ENCODE results near the gene TSPAN3. TPM values are rescaled to one million over a fixed set of nuclear protein-coding genes. Genes with fewer than 3 reads are reported as not detected.

Gene TSPAN3
- total RNA-seq, 4 donors from 2014 or later, result 229 to 361 (median 341) TPM

DNA sequence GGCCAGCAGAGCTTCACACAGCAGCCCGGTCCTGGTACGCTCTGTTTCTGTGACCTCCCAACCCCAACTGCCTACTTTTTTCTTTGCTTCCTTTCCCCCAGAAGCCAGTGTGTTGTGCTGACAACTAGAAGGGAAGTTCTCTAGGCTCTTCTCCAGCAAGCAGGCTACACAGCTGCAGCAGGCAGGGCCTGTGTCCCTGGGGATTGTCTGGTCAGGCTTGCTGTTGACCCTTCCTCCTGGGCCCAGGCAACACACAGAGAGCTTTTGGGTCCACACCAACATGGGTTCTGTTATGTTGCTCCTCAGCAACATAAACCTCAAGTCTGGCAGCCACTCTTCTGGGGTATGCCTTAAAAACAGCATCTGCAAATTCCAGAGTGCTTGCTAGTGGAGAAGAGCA lies 36.2 kb upstream of the TSPAN3 start:
- Histone ChIP-seq H3K27ac (peak overlapping the region in 3 of 4 donors; percentile 37 to 60 (median 52)), H3K9me3 (no peaks in the 10 kb centered on the region), H3K36me3 (no peaks in the 10 kb centered on the region), H3K4me1 (peaks cover 20 to 34% of the 10 kb centered on the region in 2 donors), H3K4me3 (no peak overlapping the region), H3K27me3 (no peaks in the 10 kb centered on the region)
- intact Hi-C loops (cut with DNase I; ENCODE audit: low total_unique reads) (loop anchor here (1.0 to 5.0 kb wide), 3 partner anchors 85 to 436 kb away; no protein-coding TSS in a partner anchor), in situ Hi-C loops (cut with MboI; ENCODE audit: low sequenced_read_pairs in 4 of 4) (loop anchor here in 2 of 4 donors (10.0 to 25.0 kb wide), 2 partner anchors 82 to 430 kb away; no protein-coding TSS in a partner anchor)
- DNase-seq (peak in 1 of 2 donors; percentile 24), ATAC-seq (peak; percentile 33 to 38)
- no peak for TF ChIP-seq POLR2A (IDR thresholded peaks at IDR 0.05)
- TF ChIP-seq, protein P1, sequence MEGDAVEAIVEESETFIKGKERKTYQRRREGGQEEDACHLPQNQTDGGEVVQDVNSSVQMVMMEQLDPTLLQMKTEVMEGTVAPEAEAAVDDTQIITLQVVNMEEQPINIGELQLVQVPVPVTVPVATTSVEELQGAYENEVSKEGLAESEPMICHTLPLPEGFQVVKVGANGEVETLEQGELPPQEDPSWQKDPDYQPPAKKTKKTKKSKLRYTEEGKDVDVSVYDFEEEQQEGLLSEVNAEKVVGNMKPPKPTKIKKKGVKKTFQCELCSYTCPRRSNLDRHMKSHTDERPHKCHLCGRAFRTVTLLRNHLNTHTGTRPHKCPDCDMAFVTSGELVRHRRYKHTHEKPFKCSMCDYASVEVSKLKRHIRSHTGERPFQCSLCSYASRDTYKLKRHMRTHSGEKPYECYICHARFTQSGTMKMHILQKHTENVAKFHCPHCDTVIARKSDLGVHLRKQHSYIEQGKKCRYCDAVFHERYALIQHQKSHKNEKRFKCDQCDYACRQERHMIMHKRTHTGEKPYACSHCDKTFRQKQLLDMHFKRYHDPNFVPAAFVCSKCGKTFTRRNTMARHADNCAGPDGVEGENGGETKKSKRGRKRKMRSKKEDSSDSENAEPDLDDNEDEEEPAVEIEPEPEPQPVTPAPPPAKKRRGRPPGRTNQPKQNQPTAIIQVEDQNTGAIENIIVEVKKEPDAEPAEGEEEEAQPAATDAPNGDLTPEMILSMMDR (IDR thresholded peaks at IDR 0.05 in 4 of 5, conservative IDR thresholded peaks at IDR 0.05 in 1 of 5), result no peak

DNA sequence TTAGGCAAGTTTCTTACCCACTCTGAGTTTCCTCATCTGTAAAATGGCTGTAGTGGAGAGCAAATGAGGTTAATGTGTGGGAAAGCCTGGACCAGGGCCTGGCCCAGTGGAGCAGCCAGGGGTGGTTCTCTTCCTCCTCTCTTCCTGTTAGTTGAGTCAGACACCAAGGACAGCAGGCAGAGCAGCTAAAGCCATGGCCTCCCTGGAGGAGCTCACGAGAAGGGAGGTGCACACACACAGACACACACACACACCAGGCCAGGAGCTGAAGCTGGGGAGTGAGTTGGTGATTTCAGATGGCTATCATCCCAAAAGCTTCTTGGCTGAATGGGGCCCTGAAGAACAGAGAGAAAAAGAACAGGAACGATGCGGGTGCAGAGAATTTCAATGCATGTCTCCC lies 33.2 kb upstream of the TSPAN3 start:
- DNase-seq (no peak), ATAC-seq (no peak)
- no peaks in the 10 kb centered on the region for H3K9me3 ChIP-seq
- no peak overlapping the region for H3K27ac ChIP-seq
- peaks cover 20 to 34% of the 10 kb centered on the region in 2 donors for H3K4me1 ChIP-seq
- H3K27me3 ChIP-seq, result no peaks in the 10 kb centered on the region
- intact Hi-C loops (cut with DNase I; ENCODE audit: low total_unique reads) (no loop called here), in situ Hi-C loops (cut with MboI; ENCODE audit: low sequenced_read_pairs in 4 of 4) (loop anchor here in 2 of 4 donors (10.0 to 25.0 kb wide), 2 partner anchors 79 to 433 kb away; no protein-coding TSS in a partner anchor)
- H3K4me3 ChIP-seq, result no peak overlapping the region
- no peaks in the 10 kb centered on the region for H3K36me3 ChIP-seq
- TF ChIP-seq POLR2A (IDR thresholded peaks at IDR 0.05), result no peak
- TF ChIP-seq, protein P1 (IDR thresholded peaks at IDR 0.05 in 4 of 5, conservative IDR thresholded peaks at IDR 0.05 in 1 of 5), result no peak

DNA sequence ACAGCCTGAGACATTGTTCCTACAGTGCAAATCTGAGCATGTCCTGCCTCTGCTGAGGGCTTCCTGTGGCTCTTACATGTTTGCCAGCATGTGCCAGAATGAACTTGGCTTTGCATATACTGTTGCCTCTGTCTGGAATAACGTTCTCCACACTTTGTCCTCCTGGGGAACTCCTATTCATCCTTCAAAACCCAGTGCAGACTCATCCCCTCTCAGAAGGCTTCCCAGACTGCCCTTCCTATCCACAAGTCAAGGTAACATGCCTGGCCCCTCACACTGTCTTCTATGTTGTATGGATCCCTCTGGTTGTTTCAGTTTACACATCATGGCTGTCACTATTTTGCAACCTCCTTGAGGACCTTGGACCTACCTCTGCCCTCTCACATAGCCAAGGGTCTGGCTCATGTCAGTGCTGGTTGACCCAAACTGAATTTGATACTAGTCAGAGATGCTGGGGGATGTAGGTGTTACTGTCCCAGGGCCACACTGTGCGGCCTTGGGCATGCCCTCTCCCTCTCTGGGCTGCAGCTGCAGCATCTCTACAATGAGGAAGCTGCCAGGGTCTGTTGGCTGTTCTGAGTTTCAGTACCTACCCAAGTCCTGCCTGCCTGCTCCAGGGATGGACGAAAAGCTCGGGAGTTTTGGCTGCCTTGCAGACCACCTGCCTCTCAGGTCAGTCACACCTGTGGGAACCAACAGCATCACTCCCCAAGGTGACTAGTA lies 29.0 kb upstream of the TSPAN3 start:
- Histone ChIP-seq H3K4me1 (peaks cover 3 to 4% of the 10 kb centered on the region in 2 donors), H3K36me3 (no peaks in the 10 kb centered on the region), H3K9me3 (no peaks in the 10 kb centered on the region), H3K4me3 (no peak overlapping the region), H3K27me3 (no peaks in the 10 kb centered on the region), H3K27ac (no peak overlapping the region)
- TF ChIP-seq, protein P1 (IDR thresholded peaks at IDR 0.05 in 4 of 5, conservative IDR thresholded peaks at IDR 0.05 in 1 of 5), result no peak
- TF ChIP-seq POLR2A (IDR thresholded peaks at IDR 0.05), result no peak
- no peak for DNase-seq
- in situ Hi-C loops (cut with MboI; ENCODE audit: low sequenced_read_pairs in 4 of 4) (loop anchor here in 2 of 4 donors (10.0 to 25.0 kb wide), 2 partner anchors 75 to 437 kb away; no protein-coding TSS in a partner anchor), intact Hi-C loops (cut with DNase I; ENCODE audit: low total_unique reads) (no loop called here)
- no peak for ATAC-seq

DNA sequence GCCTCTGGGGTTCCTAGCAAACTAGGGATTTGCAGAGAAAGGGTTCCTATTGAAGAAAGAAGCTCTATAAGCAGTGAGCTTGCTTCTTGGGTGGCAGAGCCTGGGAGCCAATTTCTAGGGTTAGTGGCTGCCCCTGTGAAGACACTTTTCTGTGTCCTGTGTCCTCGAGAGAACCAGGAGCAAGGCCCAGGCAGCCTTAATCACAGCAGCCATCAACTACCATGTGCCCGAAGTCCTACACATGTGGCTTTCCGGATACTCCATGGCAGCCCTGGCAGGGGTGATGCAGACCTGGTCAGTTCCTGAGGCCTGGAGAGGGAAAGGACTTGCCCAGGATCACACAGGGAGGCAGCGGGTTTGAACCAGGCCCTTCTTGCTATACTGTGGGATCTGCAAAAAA lies 27.7 kb upstream of the TSPAN3 start:
- no peak for TF ChIP-seq POLR2A (IDR thresholded peaks at IDR 0.05)
- TF ChIP-seq, protein P1 (IDR thresholded peaks at IDR 0.05 in 4 of 5, conservative IDR thresholded peaks at IDR 0.05 in 1 of 5), result no peak
- H3K27ac ChIP-seq, result no peak overlapping the region
- no peaks in the 10 kb centered on the region for H3K36me3 ChIP-seq
- H3K4me1 ChIP-seq, result no peaks in the 10 kb centered on the region
- H3K9me3 ChIP-seq, result no peaks in the 10 kb centered on the region
- no peak overlapping the region for H3K4me3 ChIP-seq
- DNase-seq (no peak), ATAC-seq (no peak)
- no peaks in the 10 kb centered on the region for H3K27me3 ChIP-seq
- intact Hi-C loops (cut with DNase I; ENCODE audit: low total_unique reads) (no loop called here), in situ Hi-C loops (cut with MboI; ENCODE audit: low sequenced_read_pairs in 4 of 4) (no loop called here)

Data from gastrocnemius medialis (tissue), 4 donors.